Effector CD4-positive, alpha-beta T cell (primary cell): ENCODE results near the gene TTC28.
"Not testable (repeated sequence)": the region's sequence is repeated elsewhere in the genome, so short reads cannot be mapped to it uniquely, and the experiment has no call there.

Experiments used
- DNase-seq: peaks from one replicate; pipeline ENCODE4 v3.0.0-alpha.2; 2020

The TTC28 gene

DNA sequence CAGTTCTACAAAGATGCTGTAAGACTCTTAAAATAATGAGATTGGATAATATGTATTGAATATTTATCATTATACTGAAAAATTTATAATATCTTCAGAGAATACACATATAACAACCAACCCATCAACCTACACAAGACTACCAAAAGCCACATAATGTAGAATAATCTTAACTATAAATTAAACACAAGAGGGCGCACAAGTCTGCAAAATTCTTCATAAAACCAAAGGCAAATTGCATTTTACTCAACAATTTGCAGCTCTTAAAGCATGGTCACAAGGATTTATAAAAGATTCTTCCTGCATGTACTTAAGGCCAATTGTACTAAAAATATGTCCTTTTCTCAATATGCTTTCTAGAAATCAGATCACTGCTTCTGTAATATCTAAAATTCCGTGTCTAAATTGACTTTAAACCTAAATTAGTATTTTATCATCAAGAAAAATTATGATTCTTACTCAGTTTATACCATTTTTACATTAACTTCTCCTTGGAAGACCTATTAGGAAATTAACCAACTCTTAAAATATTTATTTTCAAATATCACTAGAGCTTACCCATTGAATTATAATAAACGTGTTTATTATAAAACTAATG, 79.0 kb downstream of the TTC28 start:
- DNase-seq: peak; percentile 8

DNA sequence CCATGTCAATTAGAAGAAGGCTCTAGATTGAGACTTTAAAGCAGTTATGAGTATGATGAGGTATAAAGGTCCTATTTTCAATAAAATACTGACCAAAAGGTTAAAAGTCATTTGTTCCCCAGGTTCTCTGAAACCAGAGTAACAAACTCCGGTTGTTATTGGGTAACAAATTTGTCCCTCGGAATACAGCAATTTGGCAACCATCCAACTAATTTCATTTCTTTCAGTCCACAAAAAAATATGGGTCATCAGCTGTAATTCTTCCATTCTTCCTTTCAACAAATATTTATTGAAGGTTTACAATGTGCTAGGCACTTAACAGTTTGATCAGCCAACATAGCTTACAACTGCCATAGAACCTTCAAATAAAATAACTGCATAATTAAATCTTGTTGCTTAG, 79.9 kb downstream of the TTC28 start:
- DNase-seq: no peak

DNA sequence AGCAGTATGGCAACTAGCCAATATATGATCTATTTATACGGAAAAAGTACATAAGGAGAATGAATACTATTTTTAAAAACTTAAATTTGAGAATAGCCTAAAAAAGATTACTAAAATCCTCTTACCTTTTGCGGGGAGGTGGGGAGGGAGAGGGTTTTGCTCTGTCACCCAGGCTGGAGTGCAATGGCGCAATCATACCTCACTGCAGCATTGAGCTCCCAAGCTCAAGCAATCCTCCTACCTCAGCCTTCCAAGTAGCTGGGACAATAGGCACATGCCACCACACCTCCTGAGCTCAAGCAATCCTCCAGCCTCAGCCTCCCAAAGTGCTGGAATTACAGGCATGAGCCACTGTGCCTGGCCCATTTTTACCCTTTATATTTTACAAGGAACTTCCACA, 82.0 kb downstream of the TTC28 start:
- DNase-seq: no peak

DNA sequence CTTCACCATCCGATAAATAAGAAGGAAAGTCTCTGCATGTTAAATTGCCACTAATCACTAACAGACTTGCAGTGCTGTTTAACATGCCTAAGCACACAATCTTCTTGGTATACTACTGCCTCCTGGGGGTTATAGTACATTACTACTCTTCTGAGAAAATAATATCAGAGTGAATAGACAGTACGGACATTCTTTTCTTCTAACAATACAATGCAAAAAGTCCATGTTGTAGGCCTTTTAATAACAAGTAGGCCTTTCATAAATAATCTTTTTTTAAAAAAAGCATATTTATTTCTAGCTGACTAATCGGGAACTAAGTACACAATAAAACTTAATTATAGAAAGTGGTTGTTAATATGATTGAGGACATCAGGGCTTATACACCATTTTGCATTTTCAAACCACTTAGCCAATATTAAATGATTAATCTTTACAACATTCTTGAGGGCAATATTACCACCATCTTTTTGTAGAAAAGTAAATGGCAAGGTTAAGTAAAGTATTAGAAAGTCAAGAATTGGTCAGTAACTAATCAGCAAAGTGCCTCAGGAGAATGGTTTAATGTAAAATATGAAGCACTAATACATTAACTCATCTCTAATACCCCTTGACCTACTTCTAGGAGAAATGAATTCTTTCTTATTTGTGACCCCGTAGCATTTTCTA, 84.7 kb downstream of the TTC28 start:
- no peak for DNase-seq

DNA sequence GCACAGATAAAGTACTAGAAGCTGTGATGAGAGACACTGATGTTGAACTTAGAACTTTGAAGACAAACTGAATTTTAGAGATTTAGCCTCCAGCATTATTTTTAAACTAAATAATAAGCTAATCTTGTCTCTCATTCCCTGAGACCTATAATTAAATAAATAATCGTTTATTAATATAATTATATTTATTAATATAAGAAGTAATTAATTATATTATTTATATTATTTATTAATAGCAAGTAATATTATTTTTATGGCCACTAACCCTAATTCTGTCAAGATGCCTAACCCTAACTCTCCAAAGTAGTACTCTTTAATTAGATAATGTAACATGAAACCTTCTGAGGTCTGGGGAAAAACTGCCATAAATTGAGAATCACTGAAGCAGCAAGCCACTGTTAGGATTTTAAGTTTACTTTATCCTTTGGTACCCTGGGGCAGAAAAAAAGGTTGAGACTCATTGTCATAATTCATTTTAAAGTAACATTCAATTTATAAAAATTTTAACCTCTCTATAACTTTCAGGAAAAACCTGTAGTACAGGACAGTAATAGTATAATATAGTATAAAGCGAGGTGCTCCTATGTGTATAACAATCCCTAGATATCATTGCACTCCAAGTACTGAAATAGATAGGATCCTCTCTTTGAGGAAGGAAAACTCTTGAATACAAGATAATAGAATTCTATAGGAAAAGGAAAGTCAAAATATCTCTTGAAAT, 85.4 kb downstream of the TTC28 start:
- DNase-seq: no peak

DNA sequence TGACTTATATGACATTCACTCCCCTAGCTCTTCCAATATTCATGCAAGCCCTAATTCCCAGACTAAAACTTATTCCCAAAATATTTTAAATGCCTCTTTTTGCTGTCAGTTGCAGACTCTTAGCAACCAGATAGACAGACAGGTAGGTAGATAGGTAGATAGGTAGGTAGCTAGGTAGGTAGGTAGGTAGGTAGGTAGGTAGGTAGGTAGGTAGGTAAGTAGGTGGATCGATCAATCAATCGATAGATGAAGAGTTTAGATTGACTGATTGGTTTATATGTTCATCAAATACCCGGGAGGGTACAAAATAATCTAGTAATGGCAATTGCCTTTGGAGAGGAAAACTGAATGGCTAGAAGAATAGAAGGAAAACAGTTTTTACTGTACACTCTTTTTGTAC, 86.3 kb downstream of the TTC28 start:
- DNase-seq: no peak

DNA sequence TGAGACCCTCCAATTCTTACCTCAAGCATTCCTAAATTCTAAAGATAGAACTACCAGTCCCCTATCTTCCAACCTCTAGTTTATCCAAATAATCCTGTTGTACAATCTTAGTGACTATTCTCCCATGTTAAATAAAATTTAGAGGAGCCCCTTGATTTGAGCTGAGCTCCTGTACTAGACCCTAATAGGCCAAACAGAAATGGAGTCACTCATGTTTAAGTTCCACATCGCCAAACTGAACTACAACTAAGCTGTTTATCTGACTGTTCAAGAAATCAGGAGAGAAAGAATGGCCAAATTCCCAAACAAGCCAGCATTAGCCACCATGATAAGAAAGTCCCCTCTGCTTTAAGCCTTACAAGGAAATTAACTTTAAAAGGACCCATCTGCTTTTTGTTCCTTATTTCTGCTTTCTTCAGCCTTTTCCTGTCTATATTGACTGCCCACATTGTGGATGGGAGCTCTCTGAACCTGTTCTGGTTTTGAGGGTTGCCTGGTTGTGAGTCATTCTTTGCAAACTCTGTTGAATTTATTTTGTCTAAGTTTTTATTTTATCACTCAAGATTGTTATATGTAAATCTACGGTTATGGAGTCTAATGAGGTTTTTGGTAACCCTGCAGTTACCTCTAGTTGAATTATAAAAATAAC, 90.4 kb downstream of the TTC28 start:
- no peak for DNase-seq

DNA sequence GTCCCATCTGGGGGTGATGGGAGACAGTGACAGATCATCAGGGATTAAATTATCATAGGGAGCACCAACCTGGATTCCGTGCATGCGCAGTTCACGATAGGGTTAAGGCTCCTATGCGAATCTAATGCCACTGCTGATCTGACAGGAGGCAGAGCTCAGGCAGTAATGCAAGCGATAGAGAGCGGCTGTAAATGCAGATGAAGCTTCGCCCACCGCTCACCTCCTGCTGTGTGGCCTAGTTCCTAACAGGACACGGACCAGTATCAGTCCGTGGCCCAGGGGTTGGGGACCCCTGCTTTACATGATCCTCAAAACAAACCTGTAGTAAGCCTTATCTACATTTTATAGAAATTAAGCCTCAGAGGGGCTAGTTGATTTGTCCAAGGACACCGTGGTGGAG, 94.3 kb downstream of the TTC28 start:
- DNase-seq: no peak

DNA sequence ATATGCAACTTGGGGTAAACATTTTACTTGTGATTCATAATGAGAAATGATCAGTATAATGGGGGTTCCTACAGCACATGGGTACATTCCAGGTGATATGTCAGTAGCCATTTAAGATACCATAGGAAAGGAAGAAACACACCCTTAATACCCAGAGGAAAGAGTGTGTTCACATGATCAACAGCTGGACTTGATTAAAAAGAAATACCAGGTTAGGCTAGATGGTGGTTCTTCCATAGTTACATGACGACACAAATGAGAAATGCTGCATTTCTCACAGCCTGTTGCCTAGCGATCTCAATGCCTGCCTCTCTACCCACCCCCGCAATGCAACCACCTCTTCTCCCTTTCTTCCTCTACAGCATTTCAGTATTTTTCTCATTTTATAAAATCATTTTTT, 96.8 kb downstream of the TTC28 start:
- no peak for DNase-seq

DNA sequence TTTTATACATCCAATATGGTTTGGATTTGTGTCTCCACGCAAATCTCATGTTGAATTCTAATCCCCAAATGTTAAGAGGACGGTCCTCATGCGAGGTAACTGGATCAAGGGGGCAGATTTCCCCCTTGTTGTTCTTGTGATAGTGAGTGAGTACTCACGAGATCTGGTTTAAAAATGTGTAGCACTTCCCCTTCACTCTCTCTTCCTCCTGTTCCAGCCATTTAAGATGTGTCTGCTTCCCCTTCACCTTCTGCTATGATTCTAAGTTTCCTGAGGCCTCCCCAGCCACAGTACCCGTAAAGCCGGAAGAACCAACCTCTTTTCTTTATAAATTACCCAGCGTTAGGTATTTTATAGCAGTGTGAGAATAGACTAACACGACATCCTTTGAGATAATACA, 98.6 kb downstream of the TTC28 start:
- no peak for DNase-seq

DNA sequence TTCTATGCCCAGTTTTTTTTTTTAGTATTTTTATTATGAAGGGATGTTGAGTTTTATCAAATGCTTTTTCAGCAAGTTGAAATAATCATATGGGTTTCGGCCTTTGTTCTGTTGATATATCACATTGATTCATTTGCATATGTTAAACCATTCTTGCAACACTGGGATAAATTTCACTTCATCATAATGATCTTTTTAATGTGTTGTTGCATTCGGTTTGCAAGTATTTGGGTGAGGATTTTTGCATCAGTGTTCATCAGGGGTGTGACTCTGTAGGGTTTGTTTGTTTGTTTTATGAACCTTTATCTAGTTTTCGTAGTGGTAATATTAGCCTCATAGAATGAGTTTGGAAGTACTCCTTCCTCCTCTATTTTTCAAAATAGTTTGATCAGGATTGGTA, 103.5 kb downstream of the TTC28 start:
- DNase-seq: no peak

DNA sequence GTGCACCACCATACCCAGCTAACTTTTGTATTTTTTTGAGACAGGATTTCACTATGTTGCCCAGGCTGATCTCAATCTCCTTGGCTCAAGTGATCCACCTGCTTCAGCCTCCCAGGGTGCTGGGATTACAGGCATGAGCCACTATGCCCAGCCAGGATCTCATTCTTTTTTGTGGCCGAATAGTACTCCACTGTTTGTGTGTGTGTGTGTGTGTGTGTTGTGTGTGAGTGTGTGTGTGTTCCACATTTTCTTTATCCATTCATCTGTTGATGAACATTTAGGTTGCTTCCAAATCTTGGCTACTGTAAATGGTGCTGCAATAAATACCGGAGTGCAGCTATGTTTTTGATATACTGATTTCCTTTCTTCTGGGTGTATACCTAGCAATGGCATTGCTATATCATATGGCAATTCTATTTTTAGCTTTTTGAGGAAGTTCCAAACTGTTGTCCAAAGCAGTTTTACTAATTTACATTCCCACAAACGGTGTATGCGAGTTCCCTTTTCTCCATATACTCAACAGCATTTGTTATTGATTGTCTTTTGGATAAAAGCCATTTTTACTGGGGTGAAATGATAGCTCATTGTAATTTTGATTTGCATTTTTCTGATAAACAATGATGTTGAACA, 105.4 kb downstream of the TTC28 start:
- DNase-seq: no peak

DNA sequence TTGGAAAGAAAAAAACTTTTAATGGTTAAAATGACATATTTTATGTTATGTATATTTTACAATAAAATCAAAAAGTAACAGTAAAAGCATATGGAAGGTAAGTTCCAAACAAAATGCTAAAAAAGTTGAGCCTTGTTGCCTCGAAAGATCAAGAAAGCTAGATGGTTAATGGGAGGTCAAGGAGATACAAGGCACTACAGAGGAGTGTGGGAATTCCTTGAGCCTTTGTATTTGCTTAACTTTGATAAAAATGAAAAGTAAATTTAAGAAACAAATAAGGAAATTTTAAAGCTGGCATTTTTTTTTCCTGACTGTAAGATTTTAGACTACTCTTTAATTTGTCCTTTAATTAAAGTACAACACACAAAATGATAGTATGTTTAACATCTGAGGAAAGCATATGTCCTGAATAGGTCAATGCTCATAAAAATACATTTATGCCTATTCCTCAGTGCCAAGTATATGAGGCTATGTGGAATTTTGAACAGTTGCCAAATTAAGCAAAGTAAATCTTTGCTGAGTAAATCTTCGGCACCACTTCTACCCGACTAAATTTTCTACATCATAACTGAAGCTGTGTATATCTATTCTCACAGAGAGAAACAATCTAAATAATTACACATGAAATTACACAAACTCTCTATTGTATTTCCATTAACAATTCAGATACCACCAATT, 108.8 kb downstream of the TTC28 start:
- DNase-seq: no peak

DNA sequence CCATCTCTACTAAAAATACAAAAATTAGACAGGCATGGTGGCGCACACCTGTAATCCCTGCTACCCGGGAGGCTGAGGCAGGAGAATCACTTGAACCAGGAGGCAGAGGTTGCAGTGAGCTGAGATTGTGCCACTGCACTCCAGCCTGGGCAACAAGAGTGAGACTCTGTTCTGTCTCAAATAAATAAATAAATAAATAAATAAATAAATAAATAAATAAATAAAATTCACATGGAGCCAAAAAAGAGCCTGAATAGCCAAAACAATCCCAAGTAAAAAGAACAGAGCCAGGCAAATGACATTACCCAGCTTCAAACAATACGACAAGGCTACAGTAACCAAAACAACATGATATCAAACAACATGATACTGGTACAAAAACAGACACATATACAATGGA, 110.7 kb downstream of the TTC28 start:
- not testable (repeated sequence) for DNase-seq

DNA sequence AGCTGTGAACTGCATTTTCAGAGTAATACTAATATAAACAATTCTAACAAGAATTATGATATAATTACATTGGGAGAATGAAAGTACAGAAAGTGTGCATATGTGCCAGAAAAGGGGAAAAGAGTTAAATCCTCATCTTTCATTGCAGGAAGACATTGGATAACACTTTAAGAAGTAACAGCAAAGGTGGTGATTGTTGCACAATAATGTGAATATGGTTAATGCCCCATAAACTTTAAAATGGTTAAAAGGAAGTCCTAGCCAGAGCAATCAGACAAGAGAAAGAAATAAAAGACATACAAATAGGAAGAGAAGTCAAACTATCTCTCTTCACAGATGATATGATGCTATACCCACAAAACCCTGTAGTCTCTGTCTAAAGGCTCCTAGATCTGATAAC, 111.5 kb downstream of the TTC28 start:
- DNase-seq: no peak

DNA sequence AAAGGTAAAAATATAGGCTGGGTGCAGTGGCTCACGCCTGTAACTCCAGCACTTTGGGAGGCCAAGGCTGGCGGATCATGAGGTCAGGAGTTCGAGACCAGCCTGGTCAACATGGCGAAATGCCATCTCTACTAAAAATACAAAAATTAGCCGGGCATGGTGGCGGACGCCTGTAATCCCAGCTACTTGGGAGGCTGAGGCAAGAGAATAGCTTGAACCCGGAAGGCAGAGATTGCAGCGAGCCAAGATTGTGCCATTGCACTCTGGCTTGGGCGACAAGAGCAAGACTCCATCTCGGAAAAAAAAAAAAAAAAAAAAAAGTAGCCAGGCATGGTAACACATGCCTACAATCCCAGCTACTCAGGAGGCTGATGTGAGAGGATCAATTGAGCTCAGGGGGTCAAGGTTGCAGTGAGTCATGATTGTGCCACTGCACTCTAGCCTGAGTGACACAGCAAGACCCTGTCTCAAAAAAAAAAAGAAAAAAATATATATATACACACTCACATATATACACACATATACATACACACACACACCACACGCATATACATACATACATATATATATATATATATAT, 112.6 kb downstream of the TTC28 start:
- not testable (repeated sequence) for DNase-seq

DNA sequence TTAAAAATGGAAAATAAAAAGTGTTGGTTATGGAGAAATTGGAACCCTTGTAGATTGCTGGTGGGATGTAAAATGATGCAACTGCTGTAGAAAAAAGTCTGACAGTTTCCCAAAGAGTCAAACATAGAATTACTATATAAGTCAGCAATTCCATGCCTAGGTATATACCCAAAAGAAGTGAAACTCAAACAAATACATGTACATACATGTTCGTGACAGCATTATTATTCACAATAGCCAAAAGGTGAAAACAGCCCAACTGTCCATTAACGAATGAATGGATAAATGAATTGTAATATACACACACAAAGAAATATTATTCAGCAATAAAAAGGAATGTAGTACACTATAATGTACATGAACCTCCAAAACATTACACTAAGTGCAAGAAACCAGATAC, 116.0 kb downstream of the TTC28 start:
- DNase-seq: no peak

DNA sequence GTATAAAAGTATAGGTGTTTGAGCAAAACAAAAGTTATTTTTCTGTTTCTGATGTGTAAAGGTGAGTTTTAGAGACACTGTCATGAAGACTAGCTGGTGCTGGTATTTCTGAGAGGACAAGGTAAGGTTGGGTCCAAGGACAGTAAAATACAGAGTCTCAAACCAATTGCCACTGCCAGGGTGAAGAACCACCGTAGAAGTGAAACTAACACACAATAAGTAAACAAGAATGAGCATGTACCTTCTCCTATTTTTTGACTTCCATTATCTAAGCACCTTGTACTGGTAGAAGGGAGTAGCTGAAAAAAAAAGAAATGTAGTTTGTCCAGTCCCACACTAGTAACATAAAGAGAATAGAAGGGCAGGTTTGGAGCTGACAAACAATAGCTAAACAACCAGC, 117.3 kb downstream of the TTC28 start:
- no peak for DNase-seq

DNA sequence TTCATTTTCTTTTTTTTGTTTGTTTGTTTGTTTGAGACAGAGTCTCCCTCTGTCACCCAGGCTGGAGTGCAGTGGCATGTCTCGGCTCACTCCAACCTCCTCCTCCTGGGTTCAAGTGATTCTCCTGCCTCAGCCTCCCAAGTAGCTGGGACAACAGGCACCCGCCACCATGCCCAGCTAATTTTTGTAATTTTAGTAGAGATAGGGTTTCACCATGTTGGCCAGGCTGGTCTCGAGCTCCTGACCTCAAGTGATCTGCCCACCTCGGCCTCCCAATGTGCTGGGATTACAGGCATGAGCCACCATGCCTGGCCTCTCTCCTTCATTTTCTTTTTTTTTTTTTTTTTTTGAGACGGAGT, 118.9 kb downstream of the TTC28 start:
- DNase-seq: not testable (repeated sequence)

DNA sequence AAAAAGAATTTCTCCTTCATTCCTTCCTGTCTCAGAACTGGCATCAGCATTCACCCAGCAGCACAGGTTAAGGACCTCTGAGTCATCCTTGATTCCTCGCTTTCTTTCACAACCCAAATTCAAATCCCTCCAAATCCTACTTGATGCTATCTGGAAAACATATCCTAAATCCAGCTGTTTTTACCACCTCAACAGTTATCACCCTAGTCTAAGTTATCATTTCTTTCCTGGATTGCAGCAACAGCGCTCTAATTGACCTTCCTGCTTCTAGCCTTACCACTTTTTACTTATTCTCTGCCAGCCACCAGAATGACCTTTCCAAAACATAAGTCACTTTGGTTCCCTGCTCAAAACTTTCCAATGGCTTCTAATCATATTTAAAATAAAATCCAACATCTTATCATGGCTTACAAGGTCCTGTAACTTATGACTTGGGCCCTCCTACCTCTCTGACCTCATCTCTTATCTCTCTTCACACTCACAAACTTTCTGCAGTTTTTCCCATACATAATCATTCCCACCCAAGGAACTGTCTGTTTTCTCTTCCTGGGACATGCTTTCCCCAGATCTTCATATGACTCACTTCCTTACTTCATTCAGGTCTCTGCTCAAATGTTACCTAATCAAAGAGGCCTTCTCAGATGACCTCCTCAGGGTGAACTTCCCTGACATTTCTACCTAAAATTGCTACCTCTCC, 119.4 kb downstream of the TTC28 start:
- DNase-seq: no peak

DNA sequence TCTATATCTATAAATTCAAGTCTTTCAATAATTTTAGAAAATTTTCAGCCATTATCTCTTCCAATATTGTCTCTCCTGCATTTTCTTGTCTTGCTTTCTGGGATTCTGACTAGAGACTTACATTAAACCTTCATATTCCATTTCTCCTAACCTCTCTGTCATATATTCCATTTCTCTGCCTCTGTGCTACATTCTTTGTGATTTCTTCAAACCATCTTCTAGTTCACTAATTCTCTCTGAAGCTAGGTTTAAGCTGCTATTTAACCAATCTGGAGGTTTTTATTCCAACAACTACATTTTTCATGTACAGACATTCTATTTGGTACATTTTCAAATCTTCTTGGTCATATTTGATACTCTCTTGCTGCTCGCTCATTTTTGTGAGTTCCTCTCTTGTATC, 122.5 kb downstream of the TTC28 start:
- no peak for DNase-seq
